Peyer's patch (tissue), 4 donors: ENCODE data around the gene FAM199X. TPM values are rescaled to one million over a fixed set of nuclear protein-coding genes. Genes with fewer than 3 reads are reported as not detected.

Experiments
- DNase-seq, 3 donors: peaks; one replicate each; pipeline ENCODE4 v3.0.0-alpha.2; 2017 to 2019
- H3K27ac ChIP-seq, 4 donors: fragments of 200-600 bp; sonication (generic); one replicate each; pipeline ENCODE4 v1.5.1; 2016 to 2019
- H3K27me3 ChIP-seq, 2 donors: fragments of 200-600 bp; sonication (generic); one replicate each; pipeline ENCODE4 v1.5.1; 2019
- H3K36me3 ChIP-seq, 3 donors: fragments of 200-600 bp; sonication (generic); one replicate each; pipeline ENCODE4 v1.5.1; 2016 to 2019
- H3K4me1 ChIP-seq, 4 donors: fragments of 200-600 bp; sonication (generic); one replicate each; pipeline ENCODE4 v1.5.1; 2016 to 2019
- H3K4me3 ChIP-seq, 4 donors: fragments of 200-600 bp; sonication (generic); 1 replicate in 3 of 4; 2 replicates in 1 of 4; pipeline ENCODE4 v1.5.1; 2016 to 2019; ENCODE audit warnings: mild to moderate bottlenecking in 1 of 4
- H3K9me3 ChIP-seq, 4 donors: fragments of 200-600 bp; sonication (generic); one replicate each; pipeline ENCODE4 v1.5.1; 2016 to 2019; ENCODE audit warnings: mild to moderate bottlenecking in 1 of 4
- CTCF ChIP-seq, 6 experiments: fragments of 450-650 bp in 4 of 6; fragments of 200-600 bp in 2 of 6; sonication (generic) in 1 of 6; IDR thresholded peaks; one replicate each; pipeline ENCODE4 v1.5.1; 2017 to 2019; ENCODE audit warnings: antibody characterized with exemption in 6 of 6, mild to moderate bottlenecking in 3 of 6, moderate library complexity in 1 of 6
- POLR2A ChIP-seq, 2 donors: fragments of 450-650 bp; IDR thresholded peaks; one replicate each; pipeline ENCODE4 v1.5.1; 2017; ENCODE audit warnings: antibody characterized with exemption in 2 of 2, mild to moderate bottlenecking in 2 of 2, moderate library complexity in 2 of 2
- total RNA-seq, 4 donors: library from RNA; depleted of rRNA; stranded (reverse); fragments of >200 nt; gene quantifications; one replicate each; pipeline ENCODE4 v1.1.0, GENCODE V29; 2016

FAM199X gene
- total RNA-seq, 4 donors from 2014 or later: 9.1 to 17.9 (median 13.8) TPM

GRCh38 chrX:104130808-104131207 is 35.4 kb upstream of the FAM199X start:
- Histone ChIP-seq H3K27ac (no peak overlapping the region), H3K36me3 (no peaks in the 10 kb centered on the region)

GRCh38 chrX:104134583-104135261 is 31.5 kb upstream of the FAM199X start:
- Histone ChIP-seq H3K27me3 (no peaks in the 10 kb centered on the region), H3K4me3 (no peak overlapping the region), H3K27ac (no peak overlapping the region), H3K36me3 (no peaks in the 10 kb centered on the region), H3K4me1 (no peaks in the 10 kb centered on the region), H3K9me3 (no peaks in the 10 kb centered on the region)
- TF ChIP-seq POLR2A (IDR thresholded peaks at IDR 0.05): no peak
- no peak for TF ChIP-seq CTCF (IDR thresholded peaks at IDR 0.05)
- DNase-seq: no peak

More at GRCh38 chrX:104130808-104131207, 35.4 kb upstream of the FAM199X start:
- Histone ChIP-seq H3K27me3 (no peaks in the 10 kb centered on the region), H3K4me1 (no peaks in the 10 kb centered on the region), H3K4me3 (no peak overlapping the region), H3K9me3 (no peaks in the 10 kb centered on the region)
- TF ChIP-seq POLR2A (IDR thresholded peaks at IDR 0.05) (no peak), CTCF (IDR thresholded peaks at IDR 0.05) (no peak)
- no peak for DNase-seq

GRCh38 chrX:104135677-104136076 is 30.6 kb upstream of the FAM199X start:
- Histone ChIP-seq H3K4me1 (no peaks in the 10 kb centered on the region), H3K4me3 (no peak overlapping the region), H3K27me3 (no peaks in the 10 kb centered on the region), H3K9me3 (no peaks in the 10 kb centered on the region), H3K36me3 (no peaks in the 10 kb centered on the region), H3K27ac (no peak overlapping the region)
- no peak for TF ChIP-seq CTCF (IDR thresholded peaks at IDR 0.05)
- no peak for TF ChIP-seq POLR2A (IDR thresholded peaks at IDR 0.05)
- no peak for DNase-seq

GRCh38 chrX:104136241-104137019 is 29.8 kb upstream of the FAM199X start:
- DNase-seq: peak in 2 of 3 donors; percentile 61 to 84
- no peak for TF ChIP-seq POLR2A (IDR thresholded peaks at IDR 0.05)
- TF ChIP-seq CTCF (IDR thresholded peaks at IDR 0.05): peak; percentile 27 to 70 (median 62)
- H3K9me3 ChIP-seq: no peaks in the 10 kb centered on the region
- H3K36me3 ChIP-seq: no peaks in the 10 kb centered on the region
- H3K27me3 ChIP-seq: no peaks in the 10 kb centered on the region
- no peak overlapping the region for H3K27ac ChIP-seq
- H3K4me3 ChIP-seq: peak overlapping the region in 2 of 4 donors; percentile 25 to 34
- no peaks in the 10 kb centered on the region for H3K4me1 ChIP-seq

GRCh38 chrX:104137496-104137895 is 28.8 kb upstream of the FAM199X start:
- Histone ChIP-seq H3K36me3 (no peaks in the 10 kb centered on the region), H3K27ac (no peak overlapping the region), H3K9me3 (no peaks in the 10 kb centered on the region), H3K4me1 (no peaks in the 10 kb centered on the region), H3K4me3 (no peak overlapping the region), H3K27me3 (no peaks in the 10 kb centered on the region)
- no peak for DNase-seq
- TF ChIP-seq CTCF (IDR thresholded peaks at IDR 0.05) (no peak), POLR2A (IDR thresholded peaks at IDR 0.05) (no peak)
